GM12873 (cell line): Measurements from ENCODE around the gene DTX1.

Experiments used
- TF ChIP-seq, protein P1 (sequence below): IDR thresholded peaks from 2 replicates; pipeline ENCODE4 v1.5.1; 2012; ENCODE audit warnings: low read depth, mild to moderate bottlenecking, moderate library complexity, low read length, control low read depth; ENCODE audit not compliant: insufficient read depth; ENCODE audit errors: missing control alignments

DTX1 gene

DNA sequence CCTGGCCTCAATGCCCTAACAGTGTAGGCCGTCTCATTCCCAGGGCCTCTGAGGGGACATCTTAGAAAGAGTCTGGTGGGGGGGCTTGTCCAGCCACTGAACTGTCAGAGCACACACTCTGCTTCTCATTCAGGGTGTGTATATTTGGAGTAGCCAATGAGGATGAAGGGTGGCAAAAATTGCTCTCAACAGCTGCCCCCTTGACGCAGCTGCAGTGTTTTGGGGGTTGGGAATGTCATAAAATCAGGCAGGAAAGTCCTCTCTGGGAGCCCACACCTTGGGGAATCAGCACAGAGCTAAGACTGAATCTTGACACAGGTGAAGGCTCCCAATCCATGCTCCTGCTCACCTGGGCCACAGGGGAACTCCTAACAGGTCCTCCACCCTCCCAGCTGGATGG, 77.5 kb downstream of the DTX1 start:
- TF ChIP-seq, protein P1, sequence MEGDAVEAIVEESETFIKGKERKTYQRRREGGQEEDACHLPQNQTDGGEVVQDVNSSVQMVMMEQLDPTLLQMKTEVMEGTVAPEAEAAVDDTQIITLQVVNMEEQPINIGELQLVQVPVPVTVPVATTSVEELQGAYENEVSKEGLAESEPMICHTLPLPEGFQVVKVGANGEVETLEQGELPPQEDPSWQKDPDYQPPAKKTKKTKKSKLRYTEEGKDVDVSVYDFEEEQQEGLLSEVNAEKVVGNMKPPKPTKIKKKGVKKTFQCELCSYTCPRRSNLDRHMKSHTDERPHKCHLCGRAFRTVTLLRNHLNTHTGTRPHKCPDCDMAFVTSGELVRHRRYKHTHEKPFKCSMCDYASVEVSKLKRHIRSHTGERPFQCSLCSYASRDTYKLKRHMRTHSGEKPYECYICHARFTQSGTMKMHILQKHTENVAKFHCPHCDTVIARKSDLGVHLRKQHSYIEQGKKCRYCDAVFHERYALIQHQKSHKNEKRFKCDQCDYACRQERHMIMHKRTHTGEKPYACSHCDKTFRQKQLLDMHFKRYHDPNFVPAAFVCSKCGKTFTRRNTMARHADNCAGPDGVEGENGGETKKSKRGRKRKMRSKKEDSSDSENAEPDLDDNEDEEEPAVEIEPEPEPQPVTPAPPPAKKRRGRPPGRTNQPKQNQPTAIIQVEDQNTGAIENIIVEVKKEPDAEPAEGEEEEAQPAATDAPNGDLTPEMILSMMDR = no peak

DNA sequence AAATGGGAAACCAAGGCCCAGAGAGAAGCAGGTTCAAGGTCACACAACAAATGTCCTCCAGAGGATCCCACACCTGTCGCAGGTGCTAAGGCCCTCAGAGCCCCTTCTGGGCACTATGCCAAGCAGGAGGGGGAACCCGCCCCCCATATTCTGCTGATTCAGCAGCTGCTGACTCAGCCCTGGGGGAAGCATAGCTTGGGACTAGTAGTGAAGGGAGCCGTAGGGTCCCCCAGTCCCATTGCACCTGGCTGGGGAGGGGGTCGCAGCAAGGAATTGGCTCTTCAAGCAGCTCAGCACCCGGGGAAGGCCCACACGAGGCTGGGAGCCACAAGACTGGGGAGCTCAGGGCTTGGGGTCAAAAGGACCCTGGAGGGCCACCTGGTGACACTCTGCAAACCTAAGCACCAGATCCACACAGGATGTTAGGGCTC, 78.0 kb downstream of the DTX1 start:
- TF ChIP-seq, protein P1 = no peak

DNA sequence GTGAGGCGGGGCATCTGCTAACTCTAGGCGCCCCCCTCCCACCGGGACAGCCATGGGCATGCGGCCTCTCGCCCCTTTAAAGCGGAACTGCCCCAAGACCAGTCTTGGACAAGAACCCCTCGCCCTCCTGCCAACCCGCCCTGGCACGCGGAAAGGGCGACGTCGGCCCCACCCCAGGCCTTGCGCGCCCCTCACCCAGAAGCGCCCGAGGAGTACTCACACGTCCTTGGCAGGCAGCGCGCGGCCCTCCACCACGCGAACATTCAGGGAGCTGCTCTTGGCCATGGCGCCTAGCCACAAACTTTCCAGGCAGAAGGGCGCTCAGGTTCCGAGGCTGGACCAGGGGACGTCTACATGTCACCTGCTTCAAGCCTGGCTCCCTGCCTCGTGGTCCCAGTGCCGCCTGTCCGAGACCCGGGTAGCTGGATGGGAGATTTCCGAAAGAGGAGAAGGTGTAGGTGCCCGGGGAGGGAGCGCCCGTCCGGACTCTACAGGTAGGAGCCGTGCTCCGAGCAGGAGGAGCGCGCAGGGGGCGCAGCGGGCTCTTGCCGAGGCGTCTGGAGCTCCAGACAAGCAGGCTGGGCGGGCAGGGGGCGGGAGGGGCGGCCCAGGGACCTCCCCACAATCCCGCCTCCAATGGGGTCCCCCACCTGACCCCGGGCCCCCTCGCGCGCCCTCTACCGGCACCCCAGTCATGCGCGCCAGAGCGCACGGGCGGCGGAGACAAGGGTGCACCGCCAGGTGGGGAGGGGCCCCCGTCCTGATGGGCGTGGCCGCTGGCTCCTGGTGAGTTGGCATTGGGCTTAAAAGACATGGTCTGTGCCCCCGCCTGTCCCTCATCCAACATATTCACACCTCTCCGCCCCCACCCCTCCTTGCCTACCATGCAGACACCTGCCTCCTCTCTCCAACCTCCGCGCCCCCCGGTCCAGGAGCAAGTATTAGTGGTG, 78.9 kb downstream of the DTX1 start, which contains the start of gene RASAL1:
Gene RASAL1, minus strand, starts transcription at position 584 of the 950 bp plus-strand sequence. Its CDS starts 299 bp downstream, at position 285.
- TF ChIP-seq, protein P1 = peak; percentile 46

DNA sequence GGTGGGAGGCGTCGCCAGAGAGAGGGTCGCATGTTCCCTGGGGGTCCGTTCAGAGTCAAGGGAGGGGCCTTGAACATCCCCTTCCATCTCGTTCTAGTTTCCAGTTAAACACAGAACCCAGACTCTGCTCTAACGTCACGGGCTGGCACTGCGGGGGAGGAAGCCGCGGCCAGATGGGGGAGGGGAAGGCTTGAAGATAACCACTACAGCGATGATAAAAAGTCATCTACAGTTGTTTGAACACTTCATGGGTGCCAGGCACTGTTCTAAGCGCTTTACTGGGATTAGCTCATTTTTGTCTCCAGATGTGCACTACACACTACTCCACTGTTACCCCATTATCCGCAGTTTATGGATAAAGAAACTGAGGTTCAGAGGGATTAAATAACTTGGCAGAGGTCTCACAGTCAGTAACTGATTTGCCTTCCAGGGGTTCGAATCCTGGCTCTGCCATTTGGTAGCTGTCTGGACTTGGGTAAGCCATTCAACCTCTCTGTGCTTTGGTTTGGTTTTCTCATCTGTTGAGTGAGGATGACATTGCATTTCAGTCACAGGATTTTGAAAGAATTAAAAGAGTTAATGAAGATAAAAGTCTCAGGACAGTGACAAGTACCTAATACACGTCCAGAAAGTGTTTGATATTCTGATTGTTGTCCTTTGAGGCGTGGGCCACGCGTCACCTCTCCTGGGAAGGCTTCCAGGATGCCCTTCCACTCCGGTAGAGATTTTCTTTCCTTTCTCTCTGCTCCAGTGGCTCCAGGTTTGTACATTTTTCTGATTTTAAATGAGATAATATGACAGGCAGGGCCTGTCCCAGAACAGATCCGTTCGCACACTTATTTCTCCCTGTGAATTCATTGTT, 79.8 kb downstream of the DTX1 start:
- TF ChIP-seq, protein P1 = no peak

DNA sequence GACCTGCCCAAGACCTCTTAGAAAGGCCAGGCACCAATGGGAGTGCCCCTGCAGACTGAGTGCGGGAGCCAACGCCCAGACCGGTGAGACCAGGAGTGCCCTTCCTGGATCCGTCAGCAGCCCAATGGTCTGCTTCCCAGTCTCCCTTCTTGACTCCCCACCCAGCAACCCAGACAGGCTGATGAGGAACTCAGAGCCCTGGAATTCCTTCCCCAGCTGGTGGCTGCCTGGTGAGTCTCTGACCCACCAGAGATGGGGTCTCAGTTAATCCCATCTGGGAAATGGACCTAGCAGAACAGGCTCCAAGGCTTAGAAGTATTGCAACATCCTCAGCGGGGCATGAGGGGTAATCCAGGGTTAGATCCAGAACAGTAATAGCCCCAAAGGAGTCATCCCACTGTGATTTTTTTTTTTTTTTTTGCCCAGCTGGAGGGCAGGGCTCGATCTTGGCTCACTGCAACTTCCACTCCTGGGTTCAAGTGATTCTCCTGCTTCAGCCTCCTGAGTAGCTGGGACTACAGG, 80.5 kb downstream of the DTX1 start:
- TF ChIP-seq, protein P1 = no peak

DNA sequence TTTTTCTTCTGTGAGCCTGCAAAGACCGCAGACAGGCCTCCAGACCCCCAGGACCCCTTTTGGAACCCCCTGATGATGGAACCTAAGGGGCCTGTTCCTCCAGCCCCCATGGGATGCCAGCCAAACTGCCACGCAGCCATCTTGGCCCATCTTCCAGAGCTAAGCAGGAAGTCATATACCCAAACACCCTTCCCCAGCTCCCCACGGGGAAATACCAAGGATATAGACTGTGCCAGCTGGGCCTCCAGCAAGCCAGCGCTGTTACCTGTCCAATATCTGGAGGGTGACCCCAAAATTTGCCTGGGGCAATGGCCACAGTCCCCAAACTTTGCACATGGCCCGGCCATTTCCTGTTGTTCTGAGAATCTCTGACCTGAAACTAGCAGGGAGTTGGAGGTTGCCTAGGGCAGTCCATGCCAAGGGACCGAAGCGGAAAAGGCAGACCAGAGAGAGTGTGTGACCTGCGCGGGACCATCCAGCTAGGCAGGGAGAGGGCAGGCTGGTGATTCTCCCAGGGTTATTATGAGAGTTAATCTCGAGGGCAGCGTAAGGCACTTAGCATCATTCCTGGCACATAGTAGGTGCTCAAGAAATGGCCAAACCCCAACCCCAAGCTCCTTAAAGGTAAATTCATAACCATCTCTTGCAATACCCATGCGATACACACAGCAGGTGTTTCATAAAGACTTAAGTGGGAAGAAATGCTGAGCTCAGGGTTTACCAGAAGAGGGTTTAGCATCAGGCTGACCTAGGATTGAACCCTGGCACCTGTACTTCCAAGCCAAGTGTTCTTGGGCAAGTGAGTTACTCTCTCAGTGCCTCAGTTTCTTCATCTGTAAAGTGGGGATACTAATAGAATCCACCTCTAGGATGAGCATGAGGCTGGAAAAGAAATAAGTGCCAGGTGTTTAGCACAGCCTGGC, 81.6 kb downstream of the DTX1 start:
- TF ChIP-seq, protein P1 = no peak
